NCI-H2171 (cell line): ENCODE measurements around the gene PROC.

ENCODE experiments used
- DNase-seq: peaks from one replicate; lab custom pipeline; 2025; lab: John Stamatoyannopoulos, UW

The PROC gene

DNA sequence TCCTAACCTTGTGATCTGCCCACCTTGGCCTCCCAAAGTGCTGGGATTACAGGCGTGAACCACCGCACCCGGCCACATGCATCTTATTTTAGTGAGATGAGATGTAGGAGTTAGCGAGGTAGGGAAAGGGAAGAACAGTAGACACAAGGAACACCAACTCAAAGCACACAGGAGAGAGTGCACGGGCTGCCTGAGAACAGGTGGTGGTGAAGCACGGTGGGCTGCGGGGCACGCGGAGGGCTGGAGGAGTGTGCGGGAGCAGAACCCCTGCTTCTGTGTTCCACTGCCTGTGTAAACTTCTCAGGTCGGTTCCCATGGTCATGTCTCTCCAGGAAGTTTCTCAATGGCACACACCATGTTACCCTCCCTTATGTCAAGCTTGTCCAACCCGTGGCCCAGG, 38.7 kb downstream of the PROC start:
- DNase-seq: no peak

DNA sequence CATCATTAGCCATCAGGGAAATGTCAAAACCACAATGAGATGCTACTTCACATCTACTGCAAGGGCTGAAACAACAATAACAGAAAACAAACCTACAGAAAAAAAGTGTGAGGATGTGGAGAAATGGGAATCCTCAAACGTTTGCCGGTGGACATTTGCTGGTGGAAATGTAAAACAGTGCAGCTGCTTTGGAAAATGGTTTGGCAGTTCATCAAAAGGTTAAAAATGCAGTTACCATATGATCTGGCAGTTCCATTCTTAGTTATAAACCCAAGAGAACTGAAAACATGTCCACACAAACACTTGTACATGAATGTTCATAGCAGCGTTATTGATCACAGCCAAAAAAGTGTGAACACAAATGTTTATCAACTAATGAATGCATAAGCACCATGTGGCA, 44.2 kb downstream of the PROC start:
- DNase-seq: no peak

DNA sequence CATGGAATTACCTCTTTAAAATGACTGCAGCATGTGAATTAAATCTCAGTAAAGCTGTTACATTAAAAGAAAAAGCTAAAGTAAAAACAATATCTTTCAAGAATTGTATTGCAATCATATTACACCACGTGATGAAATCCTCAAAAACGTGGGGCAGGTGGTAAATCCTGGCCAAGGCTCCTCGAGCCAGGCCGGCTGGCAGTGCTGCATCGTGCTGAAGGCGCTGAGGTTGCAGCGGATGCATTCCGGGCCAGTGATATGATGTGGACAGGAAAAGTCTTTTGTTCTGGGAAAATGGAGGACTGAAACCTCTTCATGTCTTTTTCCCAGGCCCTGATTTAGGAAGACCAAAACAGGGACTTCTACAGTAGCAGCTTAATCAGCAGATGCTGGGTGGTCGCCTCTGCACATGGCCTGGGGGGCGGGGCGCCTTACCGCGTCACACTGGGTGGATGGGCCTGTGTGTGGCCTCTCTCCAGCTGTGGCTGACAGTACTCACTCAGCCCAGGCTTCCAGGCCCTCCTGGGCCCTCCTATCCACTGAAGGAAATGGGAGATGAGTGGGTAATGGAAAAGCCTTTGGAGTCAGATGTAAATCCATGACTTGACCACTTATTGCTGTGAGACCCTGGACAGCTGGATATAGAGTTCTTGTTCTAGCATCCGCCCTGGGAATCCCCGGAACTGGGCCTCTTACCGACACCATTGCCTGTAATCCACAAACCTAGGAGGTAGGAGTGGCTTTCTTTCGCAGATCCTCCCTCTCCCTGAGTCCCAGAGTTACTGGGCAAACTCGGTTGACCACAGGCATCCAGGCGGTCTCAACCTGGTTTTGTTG, 45.1 kb downstream of the PROC start:
- DNase-seq: no peak

DNA sequence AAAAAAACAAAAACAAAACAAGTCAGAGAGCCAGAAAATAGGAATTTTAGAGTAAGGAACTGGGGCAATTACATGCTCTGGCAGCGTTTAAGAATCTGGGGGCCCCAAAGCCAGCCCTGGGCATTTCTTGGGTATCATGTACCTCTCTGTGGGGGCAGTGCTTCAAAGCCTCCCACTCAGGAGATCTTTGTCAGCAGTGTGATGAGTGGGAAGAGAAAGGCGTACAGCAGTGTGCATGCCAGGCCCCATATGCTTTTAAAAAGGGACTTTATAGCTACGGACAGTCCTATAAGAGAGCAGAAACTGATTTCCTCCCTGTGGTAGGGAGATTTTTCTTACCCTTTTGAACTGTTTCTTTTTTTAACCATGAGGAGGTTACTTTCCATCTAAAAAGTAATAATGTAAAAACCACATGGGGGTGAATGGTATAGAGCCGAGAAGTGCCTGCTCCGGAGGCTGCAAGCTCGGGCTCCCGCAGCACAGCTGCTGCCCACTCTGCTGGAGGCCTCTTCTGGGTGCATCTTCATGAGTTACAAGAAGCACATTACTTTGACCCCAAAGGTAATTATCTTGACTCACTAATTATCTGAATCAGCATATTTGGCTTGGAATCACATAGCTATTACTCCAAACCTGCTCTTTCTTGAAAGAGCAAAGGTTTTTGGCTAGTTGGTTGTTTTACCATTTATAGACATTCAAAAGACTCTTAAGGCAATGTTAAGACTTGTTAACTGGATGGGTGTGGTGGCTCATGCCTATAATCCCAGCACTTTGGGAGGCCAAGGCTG, 46.4 kb downstream of the PROC start:
- DNase-seq: no peak

DNA sequence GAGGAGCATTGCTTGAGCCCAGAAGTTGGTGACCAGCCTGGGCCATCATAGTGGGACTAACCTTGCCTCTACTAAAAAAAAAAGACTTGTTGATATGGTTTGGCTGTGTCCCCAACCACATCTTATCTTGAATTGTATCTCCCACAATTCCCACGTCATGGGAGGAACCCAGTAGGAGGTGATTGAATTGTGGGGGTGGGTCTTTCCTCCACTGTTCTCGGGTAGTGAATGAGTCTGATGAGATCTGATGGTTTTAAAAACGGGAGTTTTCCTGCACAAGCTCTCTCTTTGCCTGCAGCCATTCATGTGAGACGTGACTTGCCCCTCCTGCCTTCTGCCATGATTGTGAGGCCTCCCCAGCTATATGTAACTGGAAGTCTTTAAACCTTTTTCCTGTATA, 47.0 kb downstream of the PROC start:
- DNase-seq: no peak

DNA sequence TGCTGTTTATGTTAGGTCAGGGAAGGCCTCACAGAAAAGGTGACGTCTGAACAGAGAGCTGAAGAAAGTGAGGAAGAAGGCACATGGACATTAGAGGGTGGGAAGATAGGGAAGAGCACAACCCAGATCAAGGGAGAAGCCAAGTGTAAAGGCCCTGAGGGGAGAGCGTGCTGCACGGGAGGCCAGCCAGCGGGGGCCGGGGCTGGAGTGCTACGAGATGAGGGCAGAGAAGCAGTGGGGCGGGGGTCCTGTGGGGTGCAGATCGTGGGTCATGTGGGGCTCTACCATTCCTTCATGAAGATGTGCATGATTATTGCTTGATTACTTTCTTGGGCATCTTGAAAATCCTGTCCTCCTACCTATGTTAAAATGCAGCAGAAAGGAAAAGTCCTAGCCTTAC, 50.8 kb downstream of the PROC start:
- DNase-seq: no peak

DNA sequence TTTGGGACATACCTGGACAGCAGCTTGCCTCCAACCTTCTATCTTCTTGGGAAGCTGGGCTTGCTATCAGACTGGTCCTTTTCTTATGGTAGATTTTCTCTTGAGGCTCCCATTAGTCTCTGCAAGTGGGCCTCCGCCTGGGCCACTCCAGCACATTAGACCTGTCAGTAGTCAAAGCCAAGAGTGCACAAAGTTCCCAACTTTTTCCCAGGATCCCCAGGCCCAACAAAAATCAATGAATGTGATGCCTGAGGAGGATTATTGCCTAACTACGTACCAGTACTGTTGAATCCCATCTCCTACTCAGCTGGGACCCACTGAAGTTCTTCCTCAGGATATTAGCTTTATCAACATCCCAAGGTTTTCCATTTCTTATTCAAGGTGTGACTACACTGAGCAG, 51.7 kb downstream of the PROC start:
- DNase-seq: no peak

DNA sequence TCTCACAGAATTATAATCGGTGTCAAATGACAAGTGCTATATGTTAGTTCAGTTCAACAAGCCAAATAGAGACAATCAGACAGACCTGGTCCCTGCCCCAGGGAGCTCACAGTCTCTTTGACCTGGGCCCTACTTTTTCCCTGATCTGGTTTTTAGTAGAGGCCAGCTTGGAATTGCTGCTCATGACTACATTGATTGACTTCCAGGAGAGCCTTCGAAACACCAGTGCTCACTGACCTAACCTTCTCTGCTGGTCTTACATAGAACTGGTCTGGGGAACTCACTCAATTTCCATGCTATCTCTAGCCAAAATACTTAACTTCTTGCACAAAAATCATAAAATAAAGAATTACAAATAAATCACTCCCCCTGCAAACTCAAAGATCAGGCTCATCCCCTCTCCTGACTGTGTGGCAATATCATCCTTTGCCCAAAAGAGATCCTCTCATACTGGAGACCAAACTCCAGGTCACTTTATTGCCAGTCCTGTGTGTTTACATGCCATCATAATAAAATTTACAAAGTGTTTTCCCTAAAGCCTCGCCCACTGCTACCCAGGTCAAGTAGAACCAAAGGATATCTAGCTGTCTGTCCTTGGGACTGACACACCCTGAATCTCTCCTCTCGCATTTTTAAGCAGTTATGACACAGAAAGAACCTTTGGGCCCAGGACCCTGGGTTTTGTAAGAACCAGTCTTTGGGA, 53.2 kb downstream of the PROC start:
- no peak for DNase-seq

DNA sequence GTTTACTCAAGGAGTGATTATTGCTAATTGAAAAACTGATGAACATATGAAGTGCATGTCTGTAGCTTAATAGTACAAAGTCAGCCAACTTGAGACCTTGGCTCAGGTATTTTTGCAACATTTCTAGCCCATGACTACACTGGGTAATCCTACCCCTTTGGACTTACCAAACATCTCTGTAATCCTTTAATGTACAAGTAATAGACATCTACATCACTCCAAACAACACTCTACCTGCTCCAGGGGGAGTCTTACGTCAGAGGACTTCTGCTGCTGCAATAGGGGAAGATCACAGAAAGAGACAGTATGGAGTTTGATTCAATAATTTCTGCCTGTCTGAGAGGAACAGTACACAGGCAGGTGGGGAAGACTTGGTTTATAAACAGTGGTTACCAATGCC, 54.0 kb downstream of the PROC start:
- DNase-seq: no peak

DNA sequence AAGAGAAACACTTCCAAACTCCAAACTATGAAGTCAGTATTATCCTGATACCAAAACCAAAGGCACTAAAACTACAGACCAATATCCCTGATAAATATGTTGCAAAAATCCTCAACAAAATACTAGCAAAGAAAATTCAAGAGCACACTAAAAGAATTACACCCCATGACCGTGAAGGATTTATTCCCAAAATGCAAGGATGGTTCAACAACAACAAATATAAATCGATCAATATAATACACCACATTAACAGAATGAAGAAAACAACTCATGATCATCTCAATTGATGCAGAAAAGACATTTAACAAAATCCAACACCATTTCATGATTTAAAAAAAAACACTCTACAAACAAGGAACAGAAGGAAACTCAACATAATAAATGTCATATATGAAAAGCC, 57.6 kb downstream of the PROC start:
- no peak for DNase-seq
